Measurements from ENCODE around the gene COL4A5.

The COL4A5 gene

DNA sequence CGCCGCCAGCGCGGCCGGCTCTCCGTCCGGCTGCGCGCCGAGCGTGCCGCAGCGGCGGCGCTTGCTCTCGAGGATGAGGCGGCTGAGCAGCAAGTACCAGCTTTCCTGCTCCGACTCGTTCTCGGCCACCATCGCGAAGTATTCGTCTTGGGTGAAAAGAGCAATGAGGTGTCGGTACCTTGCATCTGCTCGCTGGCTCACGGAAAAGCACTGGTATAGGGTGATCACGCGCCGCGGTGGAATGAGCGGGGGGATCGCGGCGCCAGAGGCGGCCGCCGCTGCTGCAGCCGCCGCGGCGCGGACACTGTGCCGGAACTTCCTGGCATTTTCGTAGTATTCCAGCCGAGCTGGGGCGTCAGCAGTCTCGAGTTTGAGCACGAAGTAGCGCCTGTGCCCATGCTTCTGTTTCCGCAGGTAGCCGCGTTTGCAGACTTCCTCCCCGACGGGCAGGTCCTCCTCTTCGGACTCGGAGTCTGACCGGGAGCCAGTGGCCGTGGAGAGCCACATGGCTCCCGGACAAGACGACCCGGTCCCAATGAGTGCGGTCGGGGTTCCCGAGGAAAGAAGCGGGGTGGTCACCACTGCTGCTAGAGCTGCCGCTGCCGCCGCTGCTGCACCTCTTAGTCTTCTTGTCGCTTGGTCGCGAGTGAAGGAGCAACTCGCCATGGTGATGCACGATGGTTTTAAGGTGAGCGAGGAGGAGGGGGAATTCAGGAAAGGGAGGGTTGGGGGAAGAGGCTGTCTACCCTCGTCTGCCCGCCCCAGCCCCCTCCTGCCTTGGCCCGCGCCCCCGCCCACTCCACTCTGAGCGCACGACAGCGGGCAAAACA lies 296.3 kb downstream of the COL4A5 start:
- TF ChIP-seq REST (IDR thresholded peaks at IDR 0.05; ENCODE audit: insufficient read depth in 1 of 2, low read depth in 2 of 2, low read length in 2 of 2) (no peak), FOXP2 (optimal IDR thresholded peaks at IDR 0.05; ENCODE audit: borderline replicate concordance, extremely low read depth, extremely low read length, insufficient read depth) (no peak), TAF1 (IDR thresholded peaks at IDR 0.05; ENCODE audit: borderline replicate concordance, insufficient read depth, low read length) (no peak), SIN3A (IDR thresholded peaks at IDR 0.05; ENCODE audit: borderline replicate concordance, insufficient read depth, low read length) (no peak), POLR2AphosphoS5 (IDR thresholded peaks at IDR 0.05; ENCODE audit: low read depth, low read length) (no peak)

DNA sequence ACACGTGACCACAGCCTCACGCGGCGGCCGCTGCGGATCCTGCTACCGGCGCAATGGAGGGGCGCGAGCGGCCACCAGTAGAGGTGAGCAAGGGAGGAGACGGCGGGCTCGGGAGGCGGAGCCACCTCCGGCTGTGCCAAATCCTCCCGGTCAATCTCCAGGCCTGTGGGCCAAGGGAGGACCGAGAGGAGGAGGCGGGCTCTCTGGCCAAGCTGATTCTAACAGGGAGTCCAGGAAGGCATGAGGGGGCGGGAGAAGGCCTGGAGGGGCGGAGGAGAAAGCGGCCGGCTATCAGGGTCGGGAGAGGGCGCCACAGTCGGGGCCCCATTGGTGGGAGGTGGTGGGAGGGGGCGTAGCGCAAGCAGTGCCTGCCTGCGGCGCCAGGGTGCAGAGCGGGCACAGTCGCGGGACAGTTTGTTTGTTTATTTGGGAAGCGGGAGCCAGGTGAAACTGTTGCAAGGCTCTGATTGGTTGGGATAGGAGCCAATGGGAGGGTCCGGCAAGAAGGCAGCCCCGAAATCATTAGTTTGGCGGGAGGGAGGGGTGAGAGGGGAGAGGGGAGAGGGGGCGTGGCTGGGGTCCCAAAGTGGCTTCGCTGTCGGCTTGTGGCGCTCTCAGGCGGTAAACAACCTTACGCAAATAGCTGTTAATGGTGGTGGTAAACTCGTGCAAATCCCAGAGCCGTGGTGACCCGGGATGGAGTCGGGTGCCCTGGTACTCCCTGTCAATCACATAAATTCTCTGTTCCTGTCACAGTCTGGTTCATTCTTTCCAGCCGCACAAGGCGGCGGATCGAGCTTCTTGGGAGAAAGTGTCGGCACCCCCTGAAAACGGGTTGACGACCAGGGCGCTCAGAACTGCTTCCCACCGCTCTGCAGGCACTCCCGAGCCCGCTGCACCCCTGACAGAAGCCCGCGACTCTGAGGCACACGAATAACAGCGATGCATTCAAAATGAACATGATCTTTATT lies 297.2 kb downstream of the COL4A5 start, which contains the start of gene IRS4:
TSS of gene IRS4 (minus strand) at position 55 of the 971 bp plus-strand sequence.
- no peak for TF ChIP-seq REST (IDR thresholded peaks at IDR 0.05; ENCODE audit: insufficient read depth in 1 of 2, low read depth in 2 of 2, low read length in 2 of 2)
- no peak for TF ChIP-seq FOXP2 (optimal IDR thresholded peaks at IDR 0.05; ENCODE audit: borderline replicate concordance, extremely low read depth, extremely low read length, insufficient read depth)
- TF ChIP-seq POLR2AphosphoS5 (IDR thresholded peaks at IDR 0.05; ENCODE audit: low read depth, low read length) = no peak
- no peak for TF ChIP-seq TAF1 (IDR thresholded peaks at IDR 0.05; ENCODE audit: borderline replicate concordance, insufficient read depth, low read length)

DNA sequence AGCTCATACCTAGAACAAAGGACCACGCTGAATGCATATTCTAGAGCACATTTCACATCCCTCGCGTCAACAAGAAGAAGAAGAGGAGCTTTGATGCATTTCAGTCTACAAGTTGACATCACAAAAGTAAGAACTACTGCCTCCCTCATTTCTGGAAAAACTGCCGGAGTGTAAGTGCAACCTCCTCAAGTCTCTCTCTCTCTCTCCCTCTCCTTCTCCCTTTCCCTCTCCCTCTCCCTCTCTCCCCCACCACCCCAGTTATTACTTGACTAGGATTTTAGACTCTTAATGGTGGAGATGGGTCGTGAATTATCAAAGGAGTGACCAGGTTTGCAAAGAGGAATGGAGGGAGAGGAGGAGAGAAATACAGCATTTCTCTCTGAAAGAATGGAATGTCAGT lies 298.1 kb downstream of the COL4A5 start:
- TF ChIP-seq TAF1 (IDR thresholded peaks at IDR 0.05; ENCODE audit: borderline replicate concordance, insufficient read depth, low read length) (no peak), SIN3A (IDR thresholded peaks at IDR 0.05; ENCODE audit: borderline replicate concordance, insufficient read depth, low read length) (no peak), REST (IDR thresholded peaks at IDR 0.05; ENCODE audit: insufficient read depth in 1 of 2, low read depth in 2 of 2, low read length in 2 of 2) (no peak), FOXP2 (optimal IDR thresholded peaks at IDR 0.05; ENCODE audit: borderline replicate concordance, extremely low read depth, extremely low read length, insufficient read depth) (no peak), POLR2AphosphoS5 (IDR thresholded peaks at IDR 0.05; ENCODE audit: low read depth, low read length) (no peak)

GRCh38 chrX:108740299-108740774 lies 300.7 kb downstream of the COL4A5 start:
- TF ChIP-seq REST (IDR thresholded peaks at IDR 0.05; ENCODE audit: insufficient read depth in 1 of 2, low read depth in 2 of 2, low read length in 2 of 2) = no peak
